ENCODE measurements around the gene PCSK6.

The PCSK6 gene

DNA sequence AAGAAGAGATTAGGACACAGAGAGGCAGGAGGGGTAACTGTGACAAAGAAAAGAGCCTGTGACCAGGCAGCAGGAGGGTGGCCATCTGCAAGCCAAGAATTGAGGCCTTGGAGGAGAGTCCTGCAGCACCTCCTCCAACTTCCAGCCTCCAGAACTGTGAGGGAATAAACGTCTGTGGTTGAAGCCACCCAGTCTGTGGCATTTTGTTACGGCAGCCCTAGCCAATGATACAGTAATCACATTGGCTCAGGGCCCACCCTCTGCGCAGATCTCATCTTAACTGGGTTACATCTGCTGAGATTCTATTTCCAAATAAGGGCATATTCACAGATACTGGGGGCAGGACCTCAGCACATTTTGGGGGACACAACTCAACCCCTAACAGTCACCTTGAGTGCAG is 223.5 kb downstream of the PCSK6 start:
- DNase-seq = no peak

- DNase-seq = no peak
Measured at GRCh38 chr15:101264911-101265641, 224.4 kb downstream of the PCSK6 start.

GRCh38 chr15:101264011-101264410 is 225.5 kb downstream of the PCSK6 start:
- DNase-seq = no peak

DNA sequence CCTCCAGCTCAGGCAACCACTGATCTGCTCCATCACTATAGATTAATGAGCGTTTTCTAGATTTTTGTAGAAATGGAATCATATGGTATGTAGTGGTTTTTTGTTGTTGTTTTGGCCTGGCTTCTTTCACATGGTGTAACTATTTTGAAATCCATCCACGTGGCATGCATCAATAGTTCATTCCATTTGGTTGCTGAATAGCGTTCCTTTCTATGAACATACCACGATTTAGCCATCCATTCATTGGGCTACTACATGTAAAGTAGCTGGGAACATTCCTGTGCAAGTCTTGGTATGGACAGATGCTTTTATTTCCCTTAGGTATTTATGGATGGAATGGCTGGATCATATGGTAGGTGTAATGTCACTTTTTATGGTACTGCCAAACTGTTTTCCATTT is 227.0 kb downstream of the PCSK6 start:
- DNase-seq = no peak

- DNase-seq = peak; percentile 54
Measured at GRCh38 chr15:101258238-101259144, 231.0 kb downstream of the PCSK6 start.

- DNase-seq = no peak
Measured at GRCh38 chr15:101256757-101257156, 232.8 kb downstream of the PCSK6 start.

GRCh38 chr15:101255615-101256241 is 233.8 kb downstream of the PCSK6 start:
- DNase-seq = no peak

DNA sequence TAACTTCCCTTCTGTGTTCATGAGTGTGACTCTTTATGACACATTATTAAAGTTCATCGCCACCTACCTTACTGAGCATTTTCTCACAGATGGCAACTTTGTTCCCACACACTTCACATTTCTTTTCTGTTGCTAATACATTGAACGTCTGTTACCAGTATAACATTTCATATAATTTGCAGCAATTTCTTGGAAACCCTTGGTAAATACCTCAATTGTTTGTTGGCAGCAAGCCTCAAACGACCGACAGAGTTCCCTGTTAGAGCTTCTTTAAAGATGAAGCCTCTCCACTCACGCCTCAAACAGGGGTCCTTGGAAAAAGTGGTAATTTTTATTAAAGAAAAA is 234.5 kb downstream of the PCSK6 start:
- no peak for DNase-seq

DNA sequence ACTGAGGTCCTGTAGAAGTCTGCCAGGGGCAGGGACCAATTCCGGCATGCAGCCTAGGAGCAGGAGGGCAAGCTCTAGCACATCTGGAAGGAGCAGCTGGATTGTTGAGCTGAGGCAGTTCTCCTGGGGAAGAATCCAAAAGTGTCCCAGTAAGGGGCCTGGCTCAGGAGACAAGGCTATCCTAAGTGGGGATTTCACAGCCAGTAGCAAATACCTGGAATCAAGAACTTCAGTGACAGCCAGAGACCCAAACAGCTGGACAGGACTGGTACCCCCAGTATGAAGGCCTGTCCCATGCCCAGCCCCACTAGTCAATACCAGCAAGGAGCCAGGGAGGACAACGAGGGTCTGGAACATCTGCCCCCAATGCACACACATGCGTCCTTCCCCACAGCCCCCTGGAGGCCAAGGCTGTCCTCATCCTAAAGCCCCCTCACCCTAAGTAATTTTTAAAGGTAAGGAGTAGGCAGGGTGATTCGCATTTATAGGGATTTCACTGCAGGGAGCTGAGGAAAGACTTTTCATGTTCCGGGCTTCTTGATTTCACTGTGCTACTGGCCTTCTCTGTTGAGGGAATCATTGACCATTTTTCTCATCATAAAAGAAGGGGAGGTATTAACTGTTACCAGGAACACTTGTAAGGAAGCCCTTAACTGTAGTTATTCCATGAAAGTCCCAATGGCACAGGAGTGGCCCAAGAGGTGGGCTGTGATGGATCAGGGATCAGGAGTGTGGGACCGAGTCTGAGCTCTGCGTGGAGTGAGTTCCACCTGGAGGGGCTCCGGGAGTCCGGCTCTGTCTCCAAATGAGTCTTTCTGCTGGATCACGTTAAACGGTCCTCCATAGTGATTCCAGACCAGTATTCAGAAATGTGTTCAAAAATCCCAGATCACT is 235.1 kb downstream of the PCSK6 start:
- no peak for DNase-seq

Measured in activated naive CD4-positive, alpha-beta T cell treated with Interleukin-2 at 50 U/mL for 16 hours (primary cell).